Lower lobe of right lung (tissue), 2 donors: ENCODE measurements around the gene AUTS2. TPM values are rescaled to one million over a fixed set of nuclear protein-coding genes. Genes with fewer than 3 reads are reported as not detected.

Experiments used
- ATAC-seq, 2 donors: fragments of 200-7000 bp; cut with Tn5 transposase; one replicate each; pipeline ENCODE4 v1.9.1; 2020 to 2022; ENCODE audit warnings: mild to moderate bottlenecking in 2 of 2, moderate library complexity in 2 of 2
- DNase-seq: peaks from one replicate; pipeline ENCODE4 v3.0.0-alpha.2; 2020
- H3K27ac ChIP-seq: fragments of 200-600 bp; one replicate; pipeline ENCODE4 v1.8.0; 2022
- H3K27me3 ChIP-seq: fragments of 200-600 bp; one replicate; pipeline ENCODE4 v1.8.0; 2022; ENCODE audit warnings: low read depth
- H3K36me3 ChIP-seq: fragments of 200-600 bp; one replicate; pipeline ENCODE4 v1.8.0; 2022; ENCODE audit warnings: mild to moderate bottlenecking
- H3K4me1 ChIP-seq: fragments of 200-600 bp; one replicate; pipeline ENCODE4 v1.8.0; 2022
- H3K4me3 ChIP-seq: fragments of 200-600 bp; one replicate; pipeline ENCODE4 v1.8.0; 2022; ENCODE audit warnings: mild to moderate bottlenecking
- H3K9me3 ChIP-seq: fragments of 200-600 bp; one replicate; pipeline ENCODE4 v1.8.0; 2022
- intact Hi-C: fragments of 100-400 bp; cut with DNase I; formaldehyde crosslinking; loops from one replicate; pipeline ENCODE4 v1.11.0; 2022
- total RNA-seq: library from RNA; stranded (reverse); fragmentation: NEBNext Ultra II Directional; extraction: Animal tissue kit (Norgen Biotek cat#: 25700); gene quantifications from one replicate; pipeline ENCODE4 v1.2.1, GENCODE V29; 2021
- TF ChIP-seq, protein P1 (sequence below): fragments of 200-600 bp; IDR thresholded peaks from one replicate; pipeline ENCODE4 v1.8.0; 2022; ENCODE audit warnings: antibody characterized with exemption, mild to moderate bottlenecking
- donor health status: DM: no; HTN: yes; CAD: no; lungs with severe emphysema.

Gene AUTS2
- total RNA-seq, 1 donor from 2014 or later = 45.7 TPM

DNA sequence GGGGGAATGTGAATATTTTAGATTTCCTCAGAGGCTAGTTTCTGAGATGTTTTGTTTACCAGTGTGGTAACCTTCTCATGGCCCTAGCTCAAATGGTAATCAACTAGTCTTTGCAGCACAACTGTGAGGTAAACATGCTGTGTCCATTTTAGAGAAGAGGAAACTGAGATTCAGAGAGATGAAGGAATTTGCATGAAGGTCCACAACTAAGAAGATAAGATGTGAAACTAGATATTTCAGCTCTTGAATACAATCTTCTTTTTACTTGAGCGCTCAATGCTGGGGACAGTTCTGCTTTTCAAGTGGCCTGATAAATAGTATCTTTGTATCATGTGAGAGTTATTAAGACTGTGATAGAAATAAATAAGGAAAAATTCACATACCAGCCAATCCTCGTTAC lies 245.4 kb downstream of the AUTS2 start:
- Histone ChIP-seq H3K36me3 (no peaks in the 10 kb centered on the region), H3K9me3 (no peaks in the 10 kb centered on the region), H3K27me3 (no peaks in the 10 kb centered on the region), H3K4me1 (no peaks in the 10 kb centered on the region), H3K27ac (no peak overlapping the region), H3K4me3 (no peak overlapping the region)
- TF ChIP-seq, protein P1, sequence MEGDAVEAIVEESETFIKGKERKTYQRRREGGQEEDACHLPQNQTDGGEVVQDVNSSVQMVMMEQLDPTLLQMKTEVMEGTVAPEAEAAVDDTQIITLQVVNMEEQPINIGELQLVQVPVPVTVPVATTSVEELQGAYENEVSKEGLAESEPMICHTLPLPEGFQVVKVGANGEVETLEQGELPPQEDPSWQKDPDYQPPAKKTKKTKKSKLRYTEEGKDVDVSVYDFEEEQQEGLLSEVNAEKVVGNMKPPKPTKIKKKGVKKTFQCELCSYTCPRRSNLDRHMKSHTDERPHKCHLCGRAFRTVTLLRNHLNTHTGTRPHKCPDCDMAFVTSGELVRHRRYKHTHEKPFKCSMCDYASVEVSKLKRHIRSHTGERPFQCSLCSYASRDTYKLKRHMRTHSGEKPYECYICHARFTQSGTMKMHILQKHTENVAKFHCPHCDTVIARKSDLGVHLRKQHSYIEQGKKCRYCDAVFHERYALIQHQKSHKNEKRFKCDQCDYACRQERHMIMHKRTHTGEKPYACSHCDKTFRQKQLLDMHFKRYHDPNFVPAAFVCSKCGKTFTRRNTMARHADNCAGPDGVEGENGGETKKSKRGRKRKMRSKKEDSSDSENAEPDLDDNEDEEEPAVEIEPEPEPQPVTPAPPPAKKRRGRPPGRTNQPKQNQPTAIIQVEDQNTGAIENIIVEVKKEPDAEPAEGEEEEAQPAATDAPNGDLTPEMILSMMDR = no peak
- DNase-seq = no peak
- intact Hi-C loops = no loop called here
- no peak for ATAC-seq

DNA sequence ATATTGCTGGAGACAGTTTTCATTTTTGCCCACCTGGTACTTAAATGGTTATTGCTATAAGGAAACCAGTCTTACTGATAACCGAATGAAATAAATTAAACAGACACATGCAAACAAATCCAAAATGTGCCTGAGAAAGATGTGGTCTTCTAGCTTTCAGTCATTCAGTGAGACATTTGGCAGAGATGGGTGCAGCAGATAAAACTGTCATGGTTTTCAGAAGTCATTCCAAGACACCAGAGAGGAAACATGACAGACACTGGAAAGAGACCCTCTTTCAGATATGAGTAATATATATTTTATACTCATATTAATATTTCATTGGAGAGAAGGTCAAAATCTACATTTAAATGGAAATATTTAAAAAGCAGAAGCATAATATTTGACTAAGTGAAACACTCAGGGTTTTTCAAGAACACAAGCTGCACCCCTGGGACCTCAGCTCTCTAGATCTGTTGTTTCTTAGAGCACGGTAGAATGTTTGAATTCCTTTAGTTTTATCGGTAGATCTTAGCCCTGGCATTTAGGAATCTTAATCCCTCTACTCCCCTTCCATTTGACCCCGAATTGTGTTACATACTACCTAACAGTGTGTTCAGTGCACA lies 246.1 kb downstream of the AUTS2 start:
- Histone ChIP-seq H3K27ac (no peak overlapping the region), H3K4me3 (no peak overlapping the region), H3K27me3 (no peaks in the 10 kb centered on the region), H3K36me3 (no peaks in the 10 kb centered on the region), H3K9me3 (no peaks in the 10 kb centered on the region), H3K4me1 (no peaks in the 10 kb centered on the region)
- ATAC-seq = no peak
- DNase-seq = no peak
- intact Hi-C loops = no loop called here
- TF ChIP-seq, protein P1 = no peak

DNA sequence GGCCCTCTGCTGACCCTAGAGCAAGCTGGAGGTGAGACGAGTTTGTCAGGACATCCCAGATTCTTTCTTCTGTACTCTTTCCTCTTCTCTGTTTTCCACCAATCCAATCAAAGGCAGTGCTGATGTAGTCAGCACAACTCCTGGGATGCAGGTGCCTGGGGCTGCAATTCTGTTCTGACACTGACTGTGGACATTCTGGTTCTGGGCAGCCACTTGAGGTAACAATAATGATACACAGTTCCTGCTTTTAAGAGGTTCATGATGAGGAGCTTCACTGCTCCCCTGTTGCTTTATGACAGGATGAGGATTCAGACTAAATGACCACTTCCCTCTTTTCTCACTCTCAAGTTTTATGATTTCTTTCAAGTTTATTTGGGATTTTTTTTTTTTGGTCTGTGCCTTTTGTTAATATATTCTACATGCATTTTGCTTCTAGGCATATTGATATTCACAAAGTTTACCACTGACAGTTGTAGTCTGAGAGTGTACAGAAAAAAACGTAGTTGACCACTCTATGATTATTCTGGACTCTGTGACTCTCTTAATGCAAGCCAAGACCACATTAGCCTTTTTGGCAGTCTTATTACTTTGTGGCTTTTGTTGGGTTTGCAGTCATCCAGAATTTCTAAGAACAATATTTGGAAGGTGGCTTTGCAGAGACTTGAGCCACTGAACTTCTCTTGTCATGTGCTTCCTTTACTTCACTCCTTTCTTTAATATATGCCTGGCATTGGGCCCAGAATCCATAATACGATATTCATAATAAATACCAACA lies 247.6 kb downstream of the AUTS2 start:
- H3K27me3 ChIP-seq = no peaks in the 10 kb centered on the region
- ATAC-seq (no peak), DNase-seq (no peak)
- H3K4me1 ChIP-seq = no peaks in the 10 kb centered on the region
- H3K36me3 ChIP-seq = no peaks in the 10 kb centered on the region
- TF ChIP-seq, protein P1 = no peak
- intact Hi-C loops = no loop called here
- no peaks in the 10 kb centered on the region for H3K9me3 ChIP-seq
- no peak overlapping the region for H3K4me3 ChIP-seq
- no peak overlapping the region for H3K27ac ChIP-seq

GRCh38 chr7:69847921-69848612 lies 249.8 kb downstream of the AUTS2 start:
- Histone ChIP-seq H3K27ac (no peak overlapping the region), H3K36me3 (no peaks in the 10 kb centered on the region), H3K4me3 (no peak overlapping the region), H3K4me1 (no peaks in the 10 kb centered on the region), H3K27me3 (no peaks in the 10 kb centered on the region), H3K9me3 (no peaks in the 10 kb centered on the region)
- no peak for ATAC-seq
- TF ChIP-seq, protein P1 = no peak
- intact Hi-C loops = no loop called here
- no peak for DNase-seq

DNA sequence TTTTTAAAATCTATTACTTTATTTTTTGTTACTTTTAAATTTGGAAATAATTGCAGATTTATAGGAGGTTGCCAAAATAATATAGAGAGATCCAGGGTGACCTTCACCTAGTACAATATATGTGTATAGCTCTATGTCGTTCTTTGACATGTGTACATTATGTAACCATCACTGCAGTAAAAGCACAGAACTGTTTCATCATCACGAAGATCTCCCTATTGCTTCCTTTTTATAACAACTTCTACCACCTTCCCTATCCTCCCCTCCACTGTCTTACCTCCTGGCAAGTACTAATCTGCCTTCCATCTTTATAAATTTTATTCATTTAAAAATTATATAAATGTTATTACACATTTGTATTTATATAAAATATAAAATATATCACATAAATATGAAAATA lies 251.0 kb downstream of the AUTS2 start:
- DNase-seq (no peak), ATAC-seq (no peak)
- intact Hi-C loops = no loop called here
- Histone ChIP-seq H3K4me3 (no peak overlapping the region), H3K27me3 (no peaks in the 10 kb centered on the region), H3K9me3 (no peaks in the 10 kb centered on the region), H3K27ac (no peak overlapping the region), H3K4me1 (no peaks in the 10 kb centered on the region), H3K36me3 (no peaks in the 10 kb centered on the region)
- TF ChIP-seq, protein P1 = no peak
